Cardiac muscle cell (in vitro differentiated cells and primary cell): ENCODE measurements around the gene GTSE1. TPM values are rescaled to one million over a fixed set of nuclear protein-coding genes. Genes with fewer than 3 reads are reported as not detected.
"Not testable (repeated sequence)": the region's sequence is repeated elsewhere in the genome, so short reads cannot be mapped to it uniquely, and the experiment has no call there.

ENCODE experiments used
- DNase-seq, 2 donors: peaks; one replicate each; pipeline versions ENCODE4 v3.0.0 to v3.0.0-alpha.2; 2010 to 2017; ENCODE audit warnings: low read depth in 1 of 2, low spot score in 1 of 2
- H3K27ac ChIP-seq: fragments of 200-600 bp; sonication (generic); 2 replicates; pipeline ENCODE4 v1.5.1; 2016
- H3K27me3 ChIP-seq: fragments of 200-600 bp; sonication (generic); 2 replicates; pipeline ENCODE4 v1.6.0; 2016; ENCODE audit warnings: control low read depth
- H3K36me3 ChIP-seq: fragments of 200-600 bp; sonication (generic); 2 replicates; pipeline ENCODE4 v1.5.1; 2016; ENCODE audit warnings: control low read depth
- H3K4me1 ChIP-seq: fragments of 200-600 bp; sonication (generic); 2 replicates; pipeline ENCODE4 v1.8.1; 2017; ENCODE audit warnings: low read depth, mild to moderate bottlenecking, mixed run types
- H3K4me3 ChIP-seq: fragments of 200-600 bp; sonication (generic); 2 replicates; pipeline ENCODE4 v1.5.1; 2016; ENCODE audit warnings: mild to moderate bottlenecking
- H3K9me3 ChIP-seq: fragments of 200-600 bp; sonication (generic); 2 replicates; pipeline ENCODE4 v1.5.1; 2017; ENCODE audit warnings: low read depth, mild to moderate bottlenecking, control low read depth
- CTCF ChIP-seq: IDR thresholded peaks from 2 replicates; pipeline ENCODE4 v1.5.1; 2012; ENCODE audit warnings: low read depth, mild to moderate bottlenecking, low read length
- polyA plus RNA-seq: library from polyadenylated mRNA; unstranded; fragments of >200 nt; fragmentation: Nextera tagmentation; extraction: Ambion mirVana; gene quantifications from 2 replicates; pipeline ENCODE4 v1.2.1, GENCODE V29; 2016
- total RNA-seq: library from RNA; depleted of rRNA; stranded (reverse); fragments of >200 nt; gene quantifications from 2 replicates; pipeline ENCODE4 v1.2.3, GENCODE V29; 2016

GTSE1 gene
- total and polyA plus RNA-seq, 2 experiments from 2014 or later: 5.4 to 28.7 TPM

DNA sequence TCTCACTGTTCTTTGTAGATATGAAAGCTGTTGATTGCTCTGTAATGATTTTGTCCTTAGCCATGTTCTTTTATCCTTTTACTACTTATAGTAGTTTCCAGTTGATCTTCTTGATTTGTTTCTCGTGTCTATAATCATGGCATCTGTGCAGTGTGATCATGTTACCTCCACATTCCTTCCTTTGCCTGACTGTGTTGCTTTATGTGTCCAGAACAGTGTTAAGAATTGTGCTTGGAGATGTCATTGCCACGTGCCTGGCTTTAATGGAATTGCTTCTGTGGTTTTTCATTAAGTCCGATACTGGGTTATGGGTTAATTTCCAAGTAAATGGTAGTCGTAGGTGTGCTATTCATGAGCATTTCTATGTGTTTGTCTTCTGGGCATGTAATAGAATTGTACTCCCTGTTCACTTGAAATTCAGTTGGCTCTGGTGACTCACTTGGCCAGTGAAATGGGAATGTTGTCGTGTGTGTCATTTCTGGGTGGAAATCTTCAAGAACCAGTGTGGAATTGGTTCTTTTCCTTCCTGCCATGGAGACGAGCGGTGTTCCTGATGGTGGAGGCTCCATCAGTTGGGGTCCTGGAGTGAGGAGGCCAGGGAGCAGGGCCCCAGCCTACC is 6.8 kb downstream of the GTSE1 start:
- Histone ChIP-seq H3K36me3 (no peaks in the 10 kb centered on the region), H3K4me1 (no peaks in the 10 kb centered on the region), H3K9me3 (no peaks in the 10 kb centered on the region), H3K4me3 (no peak overlapping the region), H3K27ac (no peak overlapping the region), H3K27me3 (no peaks in the 10 kb centered on the region)
- DNase-seq: no peak
- TF ChIP-seq CTCF: no peak

DNA sequence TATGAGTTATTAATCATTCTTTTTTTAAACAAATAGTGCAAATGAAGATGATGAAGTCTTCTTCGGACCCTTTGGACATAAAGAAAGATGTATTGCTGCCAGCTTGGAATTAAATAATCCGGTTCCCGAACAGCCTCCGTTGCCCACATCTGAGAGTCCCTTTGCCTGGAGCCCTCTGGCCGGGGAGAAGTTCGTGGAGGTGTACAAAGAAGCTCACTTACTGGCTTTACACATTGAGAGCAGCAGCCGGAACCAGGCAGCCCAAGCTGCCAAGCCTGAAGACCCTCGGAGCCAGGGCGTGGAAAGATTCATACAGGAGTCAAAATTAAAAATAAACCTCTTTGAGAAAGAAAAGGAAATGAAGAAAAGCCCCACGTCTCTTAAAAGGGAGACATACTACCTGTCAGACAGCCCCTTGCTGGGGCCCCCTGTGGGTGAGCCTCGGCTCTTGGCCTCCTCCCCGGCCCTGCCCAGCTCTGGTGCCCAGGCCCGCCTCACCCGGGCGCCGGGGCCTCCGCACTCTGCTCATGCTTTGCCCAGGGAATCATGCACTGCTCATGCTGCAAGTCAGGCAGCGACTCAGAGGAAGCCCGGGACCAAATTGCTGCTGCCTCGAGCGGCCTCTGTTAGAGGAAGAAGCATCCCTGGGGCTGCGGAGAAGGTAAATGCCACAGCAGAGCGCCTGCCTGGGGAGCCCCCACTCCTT is 11.8 kb downstream of the GTSE1 start:
- H3K36me3 ChIP-seq: peaks cover 2% of the 10 kb centered on the region
- no peak for DNase-seq
- no peak overlapping the region for H3K27ac ChIP-seq

GRCh38 chr22:46309526-46310085 is 12.9 kb downstream of the GTSE1 start:
- no peaks in the 10 kb centered on the region for H3K4me1 ChIP-seq
- H3K9me3 ChIP-seq: no peaks in the 10 kb centered on the region
- no peak overlapping the region for H3K4me3 ChIP-seq
- no peak for DNase-seq
- no peaks in the 10 kb centered on the region for H3K27me3 ChIP-seq
- no peak for TF ChIP-seq CTCF
- H3K27ac ChIP-seq: no peak overlapping the region
- H3K36me3 ChIP-seq: peaks cover 2% of the 10 kb centered on the region

More for the DNA sequence above, 11.8 kb downstream of the GTSE1 start:
- TF ChIP-seq CTCF: no peak
- Histone ChIP-seq H3K4me1 (no peaks in the 10 kb centered on the region), H3K9me3 (no peaks in the 10 kb centered on the region), H3K4me3 (no peak overlapping the region), H3K27me3 (no peaks in the 10 kb centered on the region)

DNA sequence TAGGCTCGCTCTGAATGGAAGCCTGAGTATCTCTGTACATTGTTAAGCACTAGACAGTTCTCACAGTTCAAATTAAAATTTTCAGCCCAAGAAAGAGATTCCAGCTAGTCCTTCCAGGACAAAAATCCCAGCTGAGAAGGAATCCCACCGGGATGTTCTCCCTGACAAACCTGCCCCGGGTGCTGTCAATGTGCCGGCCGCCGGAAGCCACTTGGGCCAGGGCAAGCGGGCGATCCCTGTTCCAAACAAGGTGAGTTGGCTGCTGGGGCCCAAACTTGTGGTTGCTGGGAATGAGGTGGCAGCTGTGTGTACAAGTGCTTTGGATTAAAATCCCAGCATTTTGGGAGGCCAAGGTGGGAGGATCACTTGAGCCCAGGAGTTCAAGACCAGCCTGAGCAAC is 15.4 kb downstream of the GTSE1 start:
- Histone ChIP-seq H3K27ac (no peak overlapping the region), H3K36me3 (peaks cover 2% of the 10 kb centered on the region), H3K9me3 (no peaks in the 10 kb centered on the region), H3K27me3 (no peaks in the 10 kb centered on the region), H3K4me3 (no peak overlapping the region), H3K4me1 (no peaks in the 10 kb centered on the region)
- DNase-seq: no peak
- no peak for TF ChIP-seq CTCF

- H3K27ac ChIP-seq, H3K27me3 ChIP-seq, H3K36me3 ChIP-seq, H3K4me3 ChIP-seq, DNase-seq, H3K4me1 ChIP-seq, H3K9me3 ChIP-seq: not testable (repeated sequence)
Measured at GRCh38 chr22:46312848-46313247, 16.2 kb downstream of the GTSE1 start.

DNA sequence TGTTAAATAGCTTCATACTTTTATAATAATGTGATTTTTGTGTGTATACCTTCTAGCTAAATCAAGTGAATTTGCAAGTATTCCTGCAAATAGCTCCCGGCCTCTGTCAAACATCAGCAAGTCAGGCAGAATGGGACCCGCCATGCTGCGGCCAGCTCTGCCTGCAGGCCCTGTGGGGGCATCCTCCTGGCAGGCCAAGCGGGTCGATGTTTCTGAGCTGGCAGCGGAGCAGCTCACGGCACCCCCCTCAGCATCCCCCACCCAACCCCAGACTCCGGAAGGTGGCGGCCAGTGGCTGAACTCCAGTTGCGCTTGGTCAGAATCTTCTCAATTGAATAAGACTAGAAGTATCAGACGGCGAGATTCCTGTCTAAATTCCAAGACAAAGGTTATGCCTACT is 19.3 kb downstream of the GTSE1 start:
- H3K4me3 ChIP-seq: no peak overlapping the region
- H3K27me3 ChIP-seq: no peaks in the 10 kb centered on the region
- no peaks in the 10 kb centered on the region for H3K9me3 ChIP-seq
- DNase-seq: no peak
- H3K36me3 ChIP-seq: no peaks in the 10 kb centered on the region
- no peak overlapping the region for H3K27ac ChIP-seq
- H3K4me1 ChIP-seq: no peaks in the 10 kb centered on the region
- no peak for TF ChIP-seq CTCF
